ENCODE data around the gene TTBK2. TPM values are rescaled to one million over a fixed set of nuclear protein-coding genes. Genes with fewer than 3 reads are reported as not detected.

TTBK2 gene
- total and polyA plus RNA-seq, 10 of the 15 experiments (the other 5 are each of a cell fraction or from before 2014, with no cell fraction given) = 0.66 to 9.1 (median 3.7) TPM

- no peak for TF ChIP-seq PML (IDR thresholded peaks at IDR 0.05; ENCODE audit: low read length)
- TF ChIP-seq CTCF (IDR thresholded peaks at IDR 0.05 in 2 of 3, conservative IDR thresholded peaks at IDR 0.05 in 1 of 3; ENCODE audit: control insufficient read depth in 2 of 3, extremely low read depth in 1 of 3, insufficient read depth in 1 of 3, low read depth in 3 of 3, low read length in 3 of 3) = no peak
- TF ChIP-seq HDAC6 (IDR thresholded peaks at IDR 0.05; ENCODE audit: unreplicated experiment) = no peak
- no peak for TF ChIP-seq MYB (IDR thresholded peaks at IDR 0.05; ENCODE audit: borderline replicate concordance, low read depth, low read length)
- TF ChIP-seq CREM (IDR thresholded peaks at IDR 0.05; ENCODE audit: low read depth) = no peak
- TF ChIP-seq EGR1 (IDR thresholded peaks at IDR 0.05; ENCODE audit: borderline replicate concordance in 1 of 2, low read depth in 2 of 2, low read length in 2 of 2) = no peak
- TF ChIP-seq NFYB (IDR thresholded peaks at IDR 0.05; ENCODE audit: insufficient read depth, low read depth, low read length) = no peak
- no peak for TF ChIP-seq JUNB (IDR thresholded peaks at IDR 0.05)
Observed at GRCh38 chr15:42728972-42729371, 191.6 kb downstream of the TTBK2 start (continued).

- in situ Hi-C loops (cut with MboI) (no loop called here), intact Hi-C loops (cut with micrococcal nuclease; ENCODE audit: unreplicated experiment) (no loop called here)
- Histone ChIP-seq H3K9ac (ENCODE audit: control insufficient read depth, insufficient read depth, low read length) (no peak overlapping the region), H3K4me3 (no peak overlapping the region), H2AFZ (ENCODE audit: control insufficient read depth, low read depth, low read length) (no peak overlapping the region), H3K27ac (ENCODE audit: control insufficient read depth, insufficient read depth) (no peak overlapping the region), H3K79me2 (ENCODE audit: control insufficient read depth, insufficient read depth, low read length) (no peaks in the 10 kb centered on the region), H4K20me1 (ENCODE audit: control insufficient read depth, insufficient read depth) (no peaks in the 10 kb centered on the region), H3K27me3 (replicated peaks in 1 of 2; ENCODE audit: control insufficient read depth in 2 of 2, insufficient read depth in 2 of 2, low read length in 1 of 2) (no peaks in the 10 kb centered on the region), H3K36me3 (ENCODE audit: control insufficient read depth in 2 of 2, insufficient read depth in 2 of 2, low read length in 1 of 2) (peaks cover 22 to 29% of the 10 kb centered on the region in 2 experiments), H3K9me3 (replicated peaks; ENCODE audit: control insufficient read depth, insufficient read depth, low read length) (no peaks in the 10 kb centered on the region), H3K4me2 (ENCODE audit: control insufficient read depth, insufficient read depth) (no peak overlapping the region), H3K4me1 (ENCODE audit: control insufficient read depth, insufficient read depth, low read length) (no peaks in the 10 kb centered on the region)
- POLR2A ChIA-PET = no interaction called here
- SMC1A ChIA-PET (ENCODE audit: uncharacterized antibody, unreplicated experiment) = no interaction called here
- DNase-seq (ENCODE audit: low read depth, low spot score) (no peak), ATAC-seq (no peak), FAIRE-seq (no peak)
- CTCF ChIA-PET = no interaction called here
- RAD21 ChIA-PET (ENCODE audit: unreplicated experiment) = no interaction called here
- no TSS peak for BruUV-seq (replicated peaks)
- WGBS (ENCODE audit: insufficient coverage, insufficient replicate concordance, low lambda C conversion rate, missing lambda C conversion rate) = 98% methylated on average over 5 of the region's 5 CpGs
- TF ChIP-seq ZNF217 (IDR thresholded peaks at IDR 0.05) (no peak), SREBF2 (IDR thresholded peaks at IDR 0.05; ENCODE audit: low read length) (no peak), RELA (IDR thresholded peaks at IDR 0.05; ENCODE audit: borderline replicate concordance, partially characterized antibody) (no peak), SMARCA5 (IDR thresholded peaks at IDR 0.05) (no peak), MLLT1 (IDR thresholded peaks at IDR 0.05) (no peak), KAT2A (conservative IDR thresholded peaks at IDR 0.05; ENCODE audit: control insufficient read depth, low read depth, low read length) (no peak), RFX5 (IDR thresholded peaks at IDR 0.05; ENCODE audit: low read depth, low read length) (no peak), STAT3 (IDR thresholded peaks at IDR 0.05; ENCODE audit: low read depth, low read length) (no peak), ZZZ3 (IDR thresholded peaks at IDR 0.05; ENCODE audit: control insufficient read depth, insufficient read length, low read depth) (no peak), SKIL (IDR thresholded peaks at IDR 0.05; ENCODE audit: low read depth, poor library complexity, severe bottlenecking) (no peak), MYC (IDR thresholded peaks at IDR 0.05; ENCODE audit: insufficient read depth, insufficient read length, insufficient replicate concordance, low read length, severe bottlenecking) (no peak), CBX3 (IDR thresholded peaks at IDR 0.05; ENCODE audit: borderline replicate concordance, low read depth) (no peak), NRF1 (conservative IDR thresholded peaks at IDR 0.05; ENCODE audit: low read depth, low read length) (no peak)
Observed at GRCh38 chr15:42728560-42728959, 192.0 kb downstream of the TTBK2 start.
